GM19463 (cell line): ENCODE measurements around the gene TNFAIP3.

Experiments
- ATAC-seq: cut with Tn5 transposase; IDR thresholded peaks from one replicate; pipeline ENCODE4 v1.9.1; 2021; ENCODE audit warnings: mild to moderate bottlenecking, moderate library complexity; ENCODE audit not compliant: unreplicated experiment

Gene TNFAIP3

DNA sequence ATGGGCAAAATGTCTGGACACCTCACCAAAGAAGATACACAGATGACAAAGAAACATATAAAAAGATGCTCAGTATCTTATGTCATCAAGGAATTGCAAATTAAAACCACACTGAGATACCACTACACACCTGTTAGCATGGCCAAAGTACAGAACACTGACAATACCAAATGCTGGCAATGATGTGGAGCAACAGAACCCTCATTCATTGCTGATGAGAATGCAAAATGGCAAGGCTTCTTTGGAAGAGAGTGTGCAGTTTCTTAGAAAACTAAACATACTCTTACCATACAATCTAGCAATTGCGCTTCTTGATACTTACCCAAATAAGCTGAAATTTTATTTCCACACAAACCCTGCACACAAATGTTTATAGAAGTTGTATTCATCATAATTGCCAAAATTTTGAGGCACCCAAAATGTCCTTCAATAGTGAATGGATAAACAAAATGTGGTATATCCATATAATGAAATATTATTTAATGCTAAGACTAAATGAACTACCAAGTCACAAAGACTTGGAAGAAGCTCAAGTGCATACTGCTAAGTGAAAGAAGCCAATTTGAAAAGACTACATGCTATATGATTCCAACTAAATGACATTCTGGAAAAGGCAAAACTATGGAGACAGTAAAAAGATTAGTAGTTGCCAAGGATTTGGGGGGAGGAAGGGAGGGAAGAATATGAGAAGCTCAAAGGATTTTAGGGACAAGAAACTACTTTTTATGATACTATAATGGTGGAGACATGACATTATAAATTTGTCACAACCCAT lies 50.7 kb downstream of the TNFAIP3 start:
- ATAC-seq: no peak

- no peak for ATAC-seq
Observed at GRCh38 chr6:137919502-137919823, 52.4 kb downstream of the TNFAIP3 start.

DNA sequence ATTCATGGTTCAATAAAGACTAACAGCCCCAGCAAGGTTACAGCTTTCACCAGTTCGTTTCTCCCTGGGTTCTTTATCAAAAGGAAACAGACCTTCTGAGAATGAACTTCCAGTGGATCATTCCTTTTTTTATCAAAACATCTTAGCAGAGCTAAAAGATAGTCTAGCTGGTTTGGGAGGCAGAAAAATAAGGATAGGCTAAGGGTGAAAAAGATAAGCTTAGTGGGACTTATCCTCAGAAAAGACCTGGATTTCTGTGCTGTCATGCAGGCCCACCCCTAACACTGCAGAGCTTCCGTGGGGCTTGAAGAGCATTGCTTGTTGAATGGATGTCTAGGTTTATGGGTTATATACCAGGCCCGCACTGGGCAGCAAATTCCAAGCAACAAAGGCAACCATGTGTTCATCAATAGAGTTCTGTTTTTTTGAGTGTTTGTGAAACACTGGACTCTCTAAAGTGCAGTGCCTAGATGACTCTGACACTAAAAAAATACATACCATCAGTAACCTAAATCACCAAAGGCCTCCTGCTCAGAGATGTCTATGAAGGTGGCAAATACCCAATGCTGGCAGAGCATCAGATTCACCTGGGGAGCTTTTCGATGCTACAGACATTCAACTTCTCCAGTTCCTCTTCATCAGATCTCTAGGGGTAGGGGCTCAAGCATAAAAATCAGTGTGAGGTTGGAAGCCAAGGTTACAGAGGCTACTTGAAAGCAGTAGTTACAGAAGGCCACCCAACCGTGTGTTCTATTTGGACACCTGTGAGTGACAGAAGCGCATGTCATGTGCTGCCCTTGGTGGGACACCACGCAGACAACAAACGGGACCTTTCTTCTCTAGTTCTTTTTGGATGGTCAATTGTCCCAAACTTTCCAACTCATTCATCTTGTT lies 53.0 kb downstream of the TNFAIP3 start:
- peak; percentile 44 for ATAC-seq

DNA sequence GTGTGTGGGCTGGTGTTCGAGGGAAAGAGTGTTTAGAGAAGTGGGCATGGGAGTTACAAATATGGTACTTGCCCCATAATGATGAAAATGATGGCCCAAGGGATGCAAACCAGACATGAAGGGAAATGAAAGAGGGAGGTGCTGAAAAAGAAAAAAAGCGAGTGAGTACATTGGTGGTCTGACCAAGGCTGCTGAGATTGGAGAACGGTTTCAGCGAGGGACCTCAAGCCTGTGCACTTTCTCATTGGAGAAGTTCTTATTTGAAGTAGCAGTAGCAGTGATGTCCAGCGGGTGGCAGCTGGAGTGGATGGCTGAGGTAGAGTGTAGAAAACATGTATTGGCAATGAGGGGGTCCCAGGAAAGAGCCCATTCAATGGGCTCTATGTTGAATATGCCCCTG lies 54.8 kb downstream of the TNFAIP3 start:
- peak; percentile 44 for ATAC-seq

DNA sequence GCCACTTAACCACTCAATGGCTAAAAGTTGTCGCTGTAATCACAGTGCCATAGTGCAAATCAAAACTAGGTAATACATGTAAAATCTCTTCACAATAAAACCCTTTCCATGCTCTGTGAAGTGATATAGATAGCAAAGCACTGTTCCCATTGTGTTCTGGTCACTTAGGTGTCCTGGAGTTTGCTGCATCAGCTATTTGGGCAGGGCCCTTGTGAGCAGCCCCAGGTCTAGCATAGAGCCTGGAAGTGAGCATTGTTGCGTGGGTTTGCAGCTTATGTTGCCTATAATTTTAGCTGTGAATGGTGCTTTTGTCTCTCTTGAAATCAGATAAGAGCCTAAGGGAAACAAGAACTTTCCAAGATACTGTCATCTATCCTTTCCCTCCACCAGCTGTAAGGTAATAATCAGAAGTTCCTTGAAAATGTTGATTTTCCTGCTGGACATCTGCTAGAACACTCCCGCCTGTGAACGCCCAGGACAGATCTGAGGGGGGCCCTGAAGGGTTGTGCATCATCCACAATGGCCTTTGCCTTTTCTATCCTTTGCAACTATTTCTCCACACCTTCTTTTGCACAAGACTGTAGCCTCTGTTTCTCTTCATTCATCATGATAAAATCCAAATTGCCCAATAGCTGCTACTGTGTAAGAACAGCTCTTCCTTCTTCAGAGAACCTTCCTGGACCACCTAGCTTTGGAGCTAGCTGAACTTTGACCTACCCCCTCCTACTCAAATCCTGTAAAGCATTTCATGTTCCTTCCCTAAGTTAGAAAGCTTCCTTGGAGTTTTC lies 57.0 kb downstream of the TNFAIP3 start:
- no peak for ATAC-seq

DNA sequence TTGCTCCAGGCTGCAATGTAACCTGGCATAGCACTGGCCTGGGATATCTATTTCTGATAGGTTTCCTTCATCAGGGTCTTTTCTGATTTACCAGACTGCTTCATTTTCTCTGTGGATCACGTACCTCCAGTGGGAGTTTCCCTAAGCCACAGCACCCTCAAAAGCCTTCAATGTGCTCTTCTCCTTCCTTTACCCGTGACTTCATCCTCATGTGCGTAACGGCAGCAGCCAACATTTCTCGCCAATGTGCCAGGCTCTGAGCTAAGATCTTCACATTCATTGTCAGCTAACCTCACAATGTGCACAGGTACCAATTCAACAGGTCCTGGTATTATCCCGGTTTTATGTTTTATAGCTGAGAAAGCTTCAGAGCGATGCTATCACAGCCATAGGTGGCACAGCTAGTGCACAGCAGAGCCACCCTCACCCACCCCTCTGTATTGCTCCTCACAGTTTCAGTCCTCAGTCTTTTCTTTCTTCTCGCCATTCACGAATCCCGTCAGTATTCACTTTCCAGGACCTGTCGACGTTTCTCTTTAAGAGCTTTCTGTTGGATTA lies 58.2 kb downstream of the TNFAIP3 start:
- ATAC-seq: no peak

DNA sequence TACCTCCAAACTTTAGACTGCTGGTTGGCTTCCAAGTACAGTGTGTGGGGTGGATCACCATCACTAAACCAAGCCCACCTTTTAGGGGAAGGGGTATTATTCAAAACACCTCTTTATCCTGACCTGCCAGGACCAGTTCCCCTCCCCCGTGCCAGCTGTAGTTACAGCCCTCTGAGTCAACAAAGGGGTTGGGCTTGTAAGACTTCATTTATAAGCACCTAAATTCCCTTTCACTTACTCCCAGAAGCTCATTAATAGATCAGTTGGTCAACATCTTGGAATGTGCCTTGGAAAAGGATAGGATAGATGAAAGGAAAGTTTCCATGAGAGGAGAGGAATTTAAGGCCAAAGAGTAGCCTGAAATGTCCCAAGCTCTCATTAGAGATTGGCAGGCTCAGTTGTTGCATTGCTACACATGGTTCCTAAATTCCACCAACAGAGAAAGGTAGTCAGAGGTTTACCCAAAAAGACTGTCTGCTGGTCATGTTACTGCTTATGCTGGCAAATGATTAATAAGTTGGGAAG lies 59.2 kb downstream of the TNFAIP3 start:
- no peak for ATAC-seq

DNA sequence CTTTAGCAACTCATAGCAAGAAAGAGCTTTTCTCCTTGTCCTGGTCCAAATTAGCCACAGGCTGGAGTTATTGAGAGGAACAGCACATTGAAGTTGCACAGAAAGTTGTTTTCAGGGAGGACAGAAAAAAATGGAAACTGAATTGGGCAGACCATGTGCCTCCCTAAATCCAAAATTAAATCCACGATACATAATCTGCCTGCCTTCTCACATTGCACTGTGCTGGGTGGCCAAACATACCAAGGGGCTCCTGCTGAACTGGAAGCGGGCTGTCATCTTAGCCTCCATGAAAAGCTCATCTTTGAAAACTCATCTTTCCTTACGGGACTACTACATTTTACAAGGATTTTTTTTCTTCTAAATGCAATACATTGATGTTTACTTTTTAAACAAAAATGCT lies 59.9 kb downstream of the TNFAIP3 start:
- no peak for ATAC-seq

- peak; percentile 95 for ATAC-seq
Observed at GRCh38 chr6:137927777-137928218, 60.7 kb downstream of the TNFAIP3 start.

DNA sequence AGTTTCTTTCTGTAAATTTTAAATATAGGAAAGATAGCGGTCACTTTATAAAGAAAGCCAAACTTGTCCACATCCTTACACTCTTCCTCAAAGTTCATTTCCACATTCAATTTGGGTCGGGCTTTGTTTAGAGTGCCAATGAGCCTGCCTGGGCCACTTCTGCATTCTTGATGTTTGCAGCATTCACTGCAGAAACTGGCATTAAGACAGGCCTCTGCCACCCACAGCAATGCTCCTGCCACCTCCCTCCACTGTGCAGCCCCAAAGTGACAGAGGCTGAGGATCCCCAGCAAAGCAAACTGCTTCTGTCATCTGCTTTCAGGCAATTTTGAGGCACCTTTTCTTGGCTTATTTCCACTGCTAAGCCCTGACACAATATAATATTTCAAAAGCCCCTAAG lies 61.2 kb downstream of the TNFAIP3 start:
- ATAC-seq: peak; percentile 30

- ATAC-seq: no peak
Observed at GRCh38 chr6:137931849-137932465, 64.9 kb downstream of the TNFAIP3 start.
